SK-N-SH treated with all-trans-retinoic acid at 6 μM for 48 hours (cell line): ENCODE results near the gene BLVRB.
"Not testable (repeated sequence)": the region's sequence is repeated elsewhere in the genome, so short reads cannot be mapped to it uniquely, and the experiment has no call there.

Experiments used
- ATAC-seq: fragments of 200-7000 bp; cut with Tn5 transposase; 3 replicates; pipeline ENCODE4 v1.9.1; 2020; ENCODE audit warnings: mild to moderate bottlenecking, moderate library complexity
- ARNTL ChIP-seq: fragments of 450-650 bp; formaldehyde crosslinking; IDR thresholded peaks from 2 replicates; pipeline ENCODE4 v1.5.0; 2020; ENCODE audit warnings: low read depth, mild to moderate bottlenecking, moderate library complexity, borderline replicate concordance
- BACH2 ChIP-seq: fragments of 250-450 bp; sonication (Bioruptor Pico); IDR thresholded peaks from 2 replicates; pipeline ENCODE4 v1.9.0; 2021; ENCODE audit warnings: mild to moderate bottlenecking, borderline replicate concordance
- CREB5 ChIP-seq: fragments of 250-450 bp; sonication (Bioruptor Pico); IDR thresholded peaks from 2 replicates; pipeline ENCODE4 v1.5.1; 2020; ENCODE audit warnings: low read depth, mild to moderate bottlenecking, moderate library complexity
- CSDC2 ChIP-seq: fragments of 250-450 bp; sonication (Bioruptor Pico); IDR thresholded peaks from 2 replicates; pipeline ENCODE4 v1.5.0; 2020; ENCODE audit warnings: mild to moderate bottlenecking, moderate library complexity
- CSRNP3 ChIP-seq: fragments of 250-450 bp; sonication (Bioruptor Pico); IDR thresholded peaks from 2 replicates; pipeline ENCODE4 v1.5.1; 2021; ENCODE audit warnings: mild to moderate bottlenecking, moderate library complexity
- ESRRG ChIP-seq: fragments of 250-450 bp; sonication (Bioruptor Pico); IDR thresholded peaks from 2 replicates; pipeline ENCODE4 v1.6.1; 2021; ENCODE audit warnings: mild to moderate bottlenecking
- GLIS3 ChIP-seq: fragments of 250-450 bp; sonication (Bioruptor Pico); IDR thresholded peaks from 2 replicates; pipeline ENCODE4 v1.5.0; 2020; ENCODE audit warnings: mild to moderate bottlenecking, moderate library complexity
- ISL1 ChIP-seq: fragments of 250-450 bp; sonication (Bioruptor Pico); IDR thresholded peaks from 2 replicates; pipeline ENCODE4 v2.1.2; 2022; ENCODE audit warnings: mild to moderate bottlenecking, moderate library complexity
- OSR1 ChIP-seq: fragments of 250-450 bp; sonication (Bioruptor Pico); IDR thresholded peaks from 2 replicates; pipeline ENCODE4 v1.8.0; 2022; ENCODE audit warnings: moderate library complexity, mild to moderate bottlenecking, inconsistent platforms
- POU6F1 ChIP-seq: fragments of 250-450 bp; sonication (Bioruptor Pico); IDR thresholded peaks from 2 replicates; pipeline ENCODE4 v1.8.0; 2021; ENCODE audit warnings: low read depth, mild to moderate bottlenecking, moderate library complexity, borderline replicate concordance
- RARB ChIP-seq: fragments of 250-450 bp; sonication (Bioruptor Pico); IDR thresholded peaks from 2 replicates; pipeline ENCODE4 v1.8.0; 2021; ENCODE audit warnings: mild to moderate bottlenecking, moderate library complexity
- TCF4 ChIP-seq: fragments of 250-450 bp; sonication (Bioruptor Pico); IDR thresholded peaks from 2 replicates; pipeline ENCODE4 v1.8.0; 2021; ENCODE audit warnings: mild to moderate bottlenecking, moderate library complexity, borderline replicate concordance
- TOX ChIP-seq: fragments of 250-450 bp; sonication (Bioruptor Pico); IDR thresholded peaks from 2 replicates; pipeline ENCODE4 v1.8.0; 2021; ENCODE audit warnings: mild to moderate bottlenecking, moderate library complexity, borderline replicate concordance
- TSHZ2 ChIP-seq: fragments of 250-450 bp; sonication (Bioruptor Pico); IDR thresholded peaks from 2 replicates; pipeline ENCODE4 v1.5.0; 2020; ENCODE audit warnings: mild to moderate bottlenecking, moderate library complexity
- ZC3H10 ChIP-seq: fragments of 250-450 bp; sonication (Bioruptor Pico); IDR thresholded peaks from 2 replicates; pipeline ENCODE4 v1.5.1; 2021; ENCODE audit warnings: mild to moderate bottlenecking, moderate library complexity
- ZFP3 ChIP-seq: fragments of 250-450 bp; sonication (Bioruptor Pico); IDR thresholded peaks from 2 replicates; pipeline ENCODE4 v1.5.0; 2020; ENCODE audit warnings: mild to moderate bottlenecking, moderate library complexity
- ZFP30 ChIP-seq: fragments of 450-650 bp; formaldehyde crosslinking; IDR thresholded peaks from 2 replicates; pipeline ENCODE4 v1.5.0; 2022; ENCODE audit warnings: mild to moderate bottlenecking, moderate library complexity
- ZNF565 ChIP-seq: fragments of 450-650 bp; formaldehyde crosslinking; conservative IDR thresholded peaks from 2 replicates; pipeline ENCODE4 v1.5.0; 2020; ENCODE audit warnings: low read depth, mild to moderate bottlenecking, moderate library complexity

Gene BLVRB

DNA sequence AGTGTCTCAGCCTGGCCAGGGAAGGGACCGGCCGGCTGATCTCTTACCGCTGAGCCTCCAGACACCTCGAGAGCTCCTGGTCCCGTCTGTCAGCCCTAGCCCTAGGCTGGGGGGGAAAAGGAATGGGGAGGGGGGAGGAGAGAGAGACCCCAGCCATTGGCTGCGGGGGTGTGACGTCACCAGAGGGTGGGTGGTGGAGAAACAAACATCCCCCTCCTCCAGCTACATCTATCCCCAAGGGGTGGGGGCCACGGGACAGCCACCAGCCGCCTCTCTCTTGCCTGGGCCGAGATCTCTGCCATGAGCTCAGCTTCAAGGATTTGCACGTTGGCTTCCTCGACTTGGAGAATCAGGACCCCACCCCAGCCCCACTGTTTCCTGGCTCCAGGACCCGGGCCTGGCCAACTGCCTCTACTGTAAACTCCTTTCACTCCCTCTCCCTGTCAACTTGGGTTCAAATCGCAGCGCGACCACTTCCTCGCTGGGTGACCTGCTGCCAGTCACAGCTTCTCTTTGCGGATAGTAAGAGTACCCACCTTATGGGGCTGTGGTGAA is 52.2 kb downstream of the BLVRB start, which contains the start of gene PRX:
Gene PRX, minus strand, starts transcription at position 88 of the 555 bp plus-strand sequence. CDS start 5,446 bp downstream, outside the sequence.
- no peak for ATAC-seq
- TF ChIP-seq ZC3H10 (CRISPR knock-in tag) (no peak), GLIS3 (CRISPR knock-in tag) (no peak), RARB (CRISPR knock-in tag) (no peak), BACH2 (CRISPR knock-in tag) (no peak), ZFP3 (CRISPR knock-in tag) (no peak)

GRCh38 chr19:40412866-40413265 is 52.7 kb downstream of the BLVRB start:
- ATAC-seq, result no peak

GRCh38 chr19:40411958-40412499 is 53.5 kb downstream of the BLVRB start:
- no peak for TF ChIP-seq TCF4 (CRISPR knock-in tag)
- TF ChIP-seq ZFP3 (CRISPR knock-in tag), result no peak
- TF ChIP-seq BACH2 (CRISPR knock-in tag), result no peak
- TF ChIP-seq CREB5, result no peak
- no peak for TF ChIP-seq ZC3H10 (CRISPR knock-in tag)
- ATAC-seq, result no peak

More at GRCh38 chr19:40412866-40413265, 52.7 kb downstream of the BLVRB start:
- no peak for TF ChIP-seq POU6F1 (CRISPR knock-in tag)

GRCh38 chr19:40411125-40411842 is 54.3 kb downstream of the BLVRB start:
- TF ChIP-seq BACH2 (CRISPR knock-in tag), result no peak
- no peak for TF ChIP-seq CSDC2
- TF ChIP-seq RARB (CRISPR knock-in tag), result no peak
- TF ChIP-seq ESRRG (CRISPR knock-in tag), result no peak
- TF ChIP-seq TOX (CRISPR knock-in tag), result no peak
- TF ChIP-seq ISL1, result no peak
- TF ChIP-seq ARNTL (CRISPR knock-in tag), result no peak
- no peak for TF ChIP-seq ZNF565 (CRISPR knock-in tag)
- no peak for TF ChIP-seq TSHZ2 (CRISPR knock-in tag)
- no peak for TF ChIP-seq OSR1 (CRISPR knock-in tag)
- no peak for TF ChIP-seq TCF4 (CRISPR knock-in tag)
- peak; percentile 39 for ATAC-seq

DNA sequence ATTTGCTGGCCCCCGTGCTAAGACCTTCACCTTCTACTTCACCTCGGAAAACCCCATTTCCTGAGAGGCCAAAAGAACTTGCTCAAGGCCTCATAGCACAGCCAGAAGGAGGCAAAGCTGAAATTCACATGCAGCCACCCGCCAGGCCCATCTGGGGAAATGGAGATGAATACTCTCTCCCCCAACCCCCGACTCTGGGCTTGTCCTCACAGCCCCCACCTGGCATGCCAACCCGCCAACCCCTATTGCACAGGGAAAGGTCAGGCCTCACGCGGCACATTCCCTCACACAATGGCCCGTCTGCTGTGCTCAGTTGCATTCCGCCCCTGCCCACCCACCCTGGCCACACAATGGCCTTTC is 55.5 kb downstream of the BLVRB start:
- no peak for ATAC-seq
- no peak for TF ChIP-seq ZFP3 (CRISPR knock-in tag)
- TF ChIP-seq CSRNP3, result no peak
- no peak for TF ChIP-seq CREB5
- no peak for TF ChIP-seq ZFP30 (CRISPR knock-in tag)
- TF ChIP-seq TOX (CRISPR knock-in tag), result no peak
- TF ChIP-seq POU6F1 (CRISPR knock-in tag), result no peak
- no peak for TF ChIP-seq ISL1
- no peak for TF ChIP-seq TCF4 (CRISPR knock-in tag)
- TF ChIP-seq ZC3H10 (CRISPR knock-in tag), result no peak
- no peak for TF ChIP-seq RARB (CRISPR knock-in tag)
- no peak for TF ChIP-seq OSR1 (CRISPR knock-in tag)
- TF ChIP-seq ARNTL (CRISPR knock-in tag), result no peak
- no peak for TF ChIP-seq GLIS3 (CRISPR knock-in tag)
- TF ChIP-seq, all 23 proteins: peak for 0

- ATAC-seq, result not testable (repeated sequence)
Observed at GRCh38 chr19:40408598-40408925, 57.0 kb downstream of the BLVRB start.
